Keratinocyte (primary cell): ENCODE data around the gene OR4D10. TPM values are rescaled to one million over a fixed set of nuclear protein-coding genes. Genes with fewer than 3 reads are reported as not detected.

Source experiments
- DNase-seq: peaks from one replicate; pipeline ENCODE4 v3.0.0-alpha.2; 2011; ENCODE audit warnings: low read depth, missing footprints, low spot score
- FAIRE-seq: peaks from 2 replicates; lab custom pipeline; 2011; peaks lifted over from hg19 to GRCh38; lab: Jason Lieb, UNC
- H2AFZ ChIP-seq: 2 replicates; pipeline ENCODE4 v1.6.0; 2012; ENCODE audit warnings: low read length, control low read depth, inconsistent platforms; ENCODE audit not compliant: control insufficient read depth
- H3K27ac ChIP-seq: 2 replicates; pipeline ENCODE4 v1.5.1; 2011; ENCODE audit warnings: low read length; ENCODE audit not compliant: control insufficient read depth, insufficient read depth
- H3K27me3 ChIP-seq: 3 replicates; pipeline ENCODE4 v1.6.0; 2011; ENCODE audit warnings: low read length; ENCODE audit not compliant: control insufficient read depth, insufficient read depth; ENCODE audit errors: extremely low read depth
- H3K36me3 ChIP-seq, 2 experiments: 2 replicates in 1 of 2; 3 replicates in 1 of 2; pipeline ENCODE4 v1.5.1; 2011; ENCODE audit warnings: low read length in 2 of 2, mild to moderate bottlenecking in 1 of 2; ENCODE audit not compliant: control insufficient read depth in 2 of 2, insufficient read depth in 2 of 2; ENCODE audit errors: extremely low read depth in 1 of 2
- H3K4me1 ChIP-seq: 3 replicates; pipeline ENCODE4 v1.5.1; 2011; ENCODE audit warnings: low read length; ENCODE audit not compliant: control insufficient read depth, insufficient read depth; ENCODE audit errors: extremely low read depth
- H3K4me2 ChIP-seq: 3 replicates; pipeline ENCODE4 v1.6.0; 2011; ENCODE audit warnings: low read depth, low read length; ENCODE audit not compliant: control insufficient read depth, insufficient read depth; ENCODE audit errors: extremely low read depth
- H3K4me3 ChIP-seq, 3 experiments: fragments of 200-600 bp in 1 of 3; sonication (generic) in 1 of 3; 2 replicates in 2 of 3; 3 replicates in 1 of 3; pipeline ENCODE4 v1.5.1; 2011 to 2016; ENCODE audit warnings: low read length in 3 of 3, mild to moderate bottlenecking in 3 of 3, control low read depth in 2 of 3, inconsistent platforms in 1 of 3, low read depth in 1 of 3, mixed read lengths in 1 of 3, mixed run types in 1 of 3, moderate library complexity in 1 of 3; ENCODE audit not compliant: control insufficient read depth in 2 of 3, insufficient read depth in 2 of 3; ENCODE audit errors: extremely low read depth in 1 of 3
- H3K79me2 ChIP-seq: 2 replicates; pipeline ENCODE4 v1.6.0; 2012; ENCODE audit warnings: low read length; ENCODE audit not compliant: control insufficient read depth, insufficient read depth
- H3K9ac ChIP-seq: 3 replicates; pipeline ENCODE4 v1.6.0; 2011; ENCODE audit warnings: low read length; ENCODE audit not compliant: control insufficient read depth, insufficient read depth; ENCODE audit errors: extremely low read depth
- H3K9me1 ChIP-seq: 3 replicates; pipeline ENCODE4 v1.6.0; 2011; ENCODE audit warnings: low read length; ENCODE audit not compliant: control insufficient read depth, insufficient read depth; ENCODE audit errors: extremely low read depth
- H3K9me3 ChIP-seq: 2 replicates; pipeline ENCODE4 v1.5.1; 2012; ENCODE audit warnings: low read depth, low read length; ENCODE audit not compliant: control insufficient read depth
- H4K20me1 ChIP-seq: 3 replicates; pipeline ENCODE4 v1.6.0; 2011; ENCODE audit warnings: low read length; ENCODE audit not compliant: control insufficient read depth, insufficient read depth; ENCODE audit errors: extremely low read depth
- CTCF ChIP-seq, 3 experiments: IDR thresholded peaks in 1 of 3; conservative IDR thresholded peaks in 1 of 3; optimal IDR thresholded peaks in 1 of 3; 2 replicates in 2 of 3; 3 replicates in 1 of 3; pipeline versions ENCODE3 to v1.5.1; 2011; ENCODE audit warnings: low read length in 3 of 3, mild to moderate bottlenecking in 3 of 3, moderate library complexity in 2 of 3, control low read depth in 1 of 3, inconsistent platforms in 1 of 3; ENCODE audit not compliant: insufficient read depth in 2 of 3; ENCODE audit errors: extremely low read depth in 1 of 3
- EZH2 ChIP-seq: IDR thresholded peaks from one replicate; pipeline ENCODE4 v1.6.1; 2012; ENCODE audit warnings: inconsistent platforms, mild to moderate bottlenecking, low read length, moderate library complexity
- dilution Hi-C: fragments of 300-500 bp; cut with MboI; formaldehyde crosslinking; loops from one replicate; pipeline ENCODE4 v1.7.0; 2020; ENCODE audit warnings: low sequenced_read_pairs; ENCODE audit not compliant: extremely low pct_ligation_motif_present
- polyA plus RNA-seq, 5 experiments: library from polyadenylated mRNA; depleted of rRNA in 3 of 5; stranded (reverse) in 3 of 5; stranded (forward) in 1 of 5; unstranded in 1 of 5; fragments of >200 nt; gene quantifications; 1 replicate in 1 of 5; 2 replicates in 3 of 5; 3 replicates in 1 of 5; pipeline versions ENCODE4 v1.2.1 to v1.2.3, GENCODE V29; 2011 to 2012; ENCODE audit warnings: missing spikeins in 2 of 5, low read depth in 1 of 5, low replicate concordance in 1 of 5

Gene OR4D10
- polyA plus RNA-seq, 1 donor (not counting 4 experiments of a cell fraction or from before 2014, with no cell fraction given) = not detected

DNA sequence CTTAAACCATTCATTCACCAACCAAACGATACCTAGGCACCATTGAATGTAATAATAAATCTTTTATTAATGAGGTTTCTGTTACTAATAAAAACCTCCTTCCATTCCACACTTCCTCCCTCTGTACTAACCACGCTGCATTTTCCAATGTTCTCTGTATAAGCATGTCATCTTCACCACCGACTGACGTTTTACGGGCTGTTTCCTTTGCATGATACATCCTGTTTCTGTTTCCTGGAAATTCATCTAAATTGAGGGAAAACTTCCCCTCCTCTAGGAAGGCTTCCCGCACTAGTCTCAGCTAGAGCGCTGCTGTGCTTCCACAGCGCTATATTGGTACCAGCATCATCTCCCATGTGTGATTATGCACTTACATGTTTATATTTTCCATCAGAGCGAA lies 2.1 kb downstream of the OR4D10 start:
- no peak overlapping the region for H3K27ac ChIP-seq
- H3K36me3 ChIP-seq = no peaks in the 10 kb centered on the region
- no peaks in the 10 kb centered on the region for H4K20me1 ChIP-seq
- TF ChIP-seq CTCF (optimal IDR thresholded peaks at IDR 0.05 in 1 of 3, IDR thresholded peaks at IDR 0.05 in 1 of 3, conservative IDR thresholded peaks at IDR 0.05 in 1 of 3; ENCODE audit: extremely low read depth in 1 of 3, insufficient read depth in 2 of 3, low read length in 3 of 3) (no peak), EZH2 (no peak)
- DNase-seq (no peak), FAIRE-seq (no peak)
- H3K79me2 ChIP-seq = no peaks in the 10 kb centered on the region
- H3K4me2 ChIP-seq = no peak overlapping the region
- no peaks in the 10 kb centered on the region for H3K27me3 ChIP-seq
- no peak overlapping the region for H2AFZ ChIP-seq
- no peaks in the 10 kb centered on the region for H3K9me3 ChIP-seq
- dilution Hi-C loops = no loop called here
- no peak overlapping the region for H3K4me3 ChIP-seq
- no peak overlapping the region for H3K9ac ChIP-seq
- no peaks in the 10 kb centered on the region for H3K4me1 ChIP-seq
- H3K9me1 ChIP-seq = no peaks in the 10 kb centered on the region

DNA sequence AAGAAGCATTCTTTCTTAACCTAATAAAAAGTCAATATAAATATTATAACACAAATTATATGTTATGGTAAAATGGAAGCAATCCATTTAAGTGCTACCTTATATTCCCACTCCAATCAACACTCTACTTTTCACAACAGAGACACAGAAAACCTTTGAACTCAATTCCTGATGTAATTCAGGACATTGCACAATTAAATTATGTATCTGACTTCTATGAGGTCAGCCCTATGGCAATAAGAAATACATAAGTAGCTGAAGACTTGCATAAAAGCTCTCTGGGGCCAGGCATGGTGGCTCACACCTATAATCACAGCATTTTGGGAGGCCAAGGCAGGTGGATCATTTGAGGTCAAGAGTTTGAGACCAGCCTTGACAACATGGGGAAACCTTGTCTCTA lies 6.8 kb downstream of the OR4D10 start:
- no peak for FAIRE-seq

More for the DNA sequence above, 6.8 kb downstream of the OR4D10 start:
- H3K27ac ChIP-seq = no peak overlapping the region
- dilution Hi-C loops = no loop called here
- H4K20me1 ChIP-seq = no peaks in the 10 kb centered on the region
- no peak overlapping the region for H3K9ac ChIP-seq
- H3K9me3 ChIP-seq = no peaks in the 10 kb centered on the region
- DNase-seq = no peak
- no peak overlapping the region for H3K4me3 ChIP-seq
- no peak for TF ChIP-seq EZH2
- TF ChIP-seq CTCF (optimal IDR thresholded peaks at IDR 0.05 in 1 of 3, IDR thresholded peaks at IDR 0.05 in 1 of 3, conservative IDR thresholded peaks at IDR 0.05 in 1 of 3; ENCODE audit: extremely low read depth in 1 of 3, insufficient read depth in 2 of 3, low read length in 3 of 3) = no peak
- no peaks in the 10 kb centered on the region for H3K36me3 ChIP-seq
- no peaks in the 10 kb centered on the region for H3K27me3 ChIP-seq
- no peaks in the 10 kb centered on the region for H3K79me2 ChIP-seq
- H3K4me2 ChIP-seq = no peak overlapping the region
- H2AFZ ChIP-seq = no peak overlapping the region
- no peaks in the 10 kb centered on the region for H3K9me1 ChIP-seq
- H3K4me1 ChIP-seq = no peaks in the 10 kb centered on the region
